ENCODE results near the gene FUS.

Gene FUS

GRCh38 chr16:31202414-31203375 lies 22.8 kb downstream of the FUS start, which contains the start of gene PYCARD:
Gene PYCARD (minus strand): TSS chr16:31202760. CDS start chr16:31202690, 70 bp downstream.
- no peak for DNase-seq (ENCODE audit: low spot score)

- DNase-seq (ENCODE audit: low spot score), result no peak
These were observed 25.1 kb downstream of the FUS start for GRCh38 chr16:31204871-31205666.

- no peak for DNase-seq (ENCODE audit: low spot score)
These were observed 26.8 kb downstream of the FUS start for GRCh38 chr16:31206776-31207175.

GRCh38 chr16:31213342-31213741 lies 33.4 kb downstream of the FUS start:
- DNase-seq (ENCODE audit: low spot score), result no peak

- no peak for DNase-seq (ENCODE audit: low spot score)
These were observed 34.2 kb downstream of the FUS start, which contains the start of gene TRIM72 for GRCh38 chr16:31213877-31214707. Gene TRIM72 (plus strand): TSS chr16:31214119. CDS start chr16:31214739, 620 bp downstream.

- DNase-seq (ENCODE audit: low spot score), result no peak
These were observed 34.9 kb downstream of the FUS start for GRCh38 chr16:31214708-31215286.

GRCh38 chr16:31215287-31216162 lies 35.6 kb downstream of the FUS start:
- DNase-seq (ENCODE audit: low spot score), result no peak

GRCh38 chr16:31216422-31217135 lies 36.6 kb downstream of the FUS start, which contains the start of gene PYDC1:
Gene PYDC1 (minus strand): TSS chr16:31217135. CDS start chr16:31217028, 107 bp downstream.
- no peak for DNase-seq (ENCODE audit: low spot score)

- no peak for DNase-seq (ENCODE audit: low spot score)
These were observed 37.2 kb downstream of the FUS start for GRCh38 chr16:31217136-31217530.

GRCh38 chr16:31219154-31219741 lies 39.3 kb downstream of the FUS start:
- no peak for DNase-seq (ENCODE audit: low spot score)

GRCh38 chr16:31221357-31222160 lies 41.6 kb downstream of the FUS start:
- no peak for DNase-seq (ENCODE audit: low spot score)

GRCh38 chr16:31223044-31223443 lies 43.1 kb downstream of the FUS start:
- DNase-seq (ENCODE audit: low spot score), result no peak

- no peak for DNase-seq (ENCODE audit: low spot score)
These were observed 44.4 kb downstream of the FUS start for GRCh38 chr16:31224092-31224955.

GRCh38 chr16:31225193-31225592 lies 45.3 kb downstream of the FUS start:
- DNase-seq (ENCODE audit: low spot score), result no peak

- no peak for DNase-seq (ENCODE audit: low spot score)
These were observed 48.3 kb downstream of the FUS start for GRCh38 chr16:31228206-31228605.

- no peak for DNase-seq (ENCODE audit: low spot score)
These were observed 49.6 kb downstream of the FUS start for GRCh38 chr16:31229501-31229900.

GRCh38 chr16:31238041-31238440 lies 58.1 kb downstream of the FUS start:
- no peak for DNase-seq (ENCODE audit: low spot score)

All from hematopoietic multipotent progenitor cell treated with erythropoietin and hydrocortisone succinate and interleukin-3 and kit ligand, for 15 days (in vitro differentiated cells).